ENCODE data around the gene EPAS1.

- TF ChIP-seq, protein P1, sequence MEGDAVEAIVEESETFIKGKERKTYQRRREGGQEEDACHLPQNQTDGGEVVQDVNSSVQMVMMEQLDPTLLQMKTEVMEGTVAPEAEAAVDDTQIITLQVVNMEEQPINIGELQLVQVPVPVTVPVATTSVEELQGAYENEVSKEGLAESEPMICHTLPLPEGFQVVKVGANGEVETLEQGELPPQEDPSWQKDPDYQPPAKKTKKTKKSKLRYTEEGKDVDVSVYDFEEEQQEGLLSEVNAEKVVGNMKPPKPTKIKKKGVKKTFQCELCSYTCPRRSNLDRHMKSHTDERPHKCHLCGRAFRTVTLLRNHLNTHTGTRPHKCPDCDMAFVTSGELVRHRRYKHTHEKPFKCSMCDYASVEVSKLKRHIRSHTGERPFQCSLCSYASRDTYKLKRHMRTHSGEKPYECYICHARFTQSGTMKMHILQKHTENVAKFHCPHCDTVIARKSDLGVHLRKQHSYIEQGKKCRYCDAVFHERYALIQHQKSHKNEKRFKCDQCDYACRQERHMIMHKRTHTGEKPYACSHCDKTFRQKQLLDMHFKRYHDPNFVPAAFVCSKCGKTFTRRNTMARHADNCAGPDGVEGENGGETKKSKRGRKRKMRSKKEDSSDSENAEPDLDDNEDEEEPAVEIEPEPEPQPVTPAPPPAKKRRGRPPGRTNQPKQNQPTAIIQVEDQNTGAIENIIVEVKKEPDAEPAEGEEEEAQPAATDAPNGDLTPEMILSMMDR (IDR thresholded peaks at IDR 0.05; ENCODE audit: low read length), result no peak
- TF ChIP-seq EZH2 (optimal IDR thresholded peaks at IDR 0.05; ENCODE audit: low read depth, low read length), result no peak
These were observed 87.2 kb downstream of the EPAS1 start for GRCh38 chr2:46384457-46384815.

All from MM.1S (cell line).